H9 (cell line): ENCODE results near the gene IL1RAPL1. TPM values are rescaled to one million over a fixed set of nuclear protein-coding genes. Genes with fewer than 3 reads are reported as not detected.

Experiments used
- DNase-seq: peaks from one replicate; pipeline ENCODE4 v3.0.0-alpha.2; 2017
- H2AFZ ChIP-seq: one replicate; pipeline ENCODE4 v1.6.1; 2013; ENCODE audit warnings: mild to moderate bottlenecking, low read length, control low read depth, moderate library complexity
- H2AK5ac ChIP-seq: 2 replicates; pipeline ENCODE4 v1.6.1; 2013; ENCODE audit warnings: low read length, control low read depth, mixed read lengths; ENCODE audit not compliant: insufficient read length
- H2BK120ac ChIP-seq: one replicate; pipeline ENCODE4 v1.6.1; 2013; ENCODE audit warnings: low read depth, mild to moderate bottlenecking, low read length, control low read depth, inconsistent platforms; ENCODE audit not compliant: poor library complexity, severe bottlenecking
- H2BK12ac ChIP-seq: 2 replicates; pipeline ENCODE4 v1.6.1; 2013; ENCODE audit warnings: low read length, control low read depth, mixed read lengths, low read depth; ENCODE audit not compliant: insufficient read length
- H2BK15ac ChIP-seq: 2 replicates; pipeline ENCODE4 v1.6.1; 2013; ENCODE audit warnings: low read depth, low read length, control low read depth
- H2BK20ac ChIP-seq: one replicate; pipeline ENCODE4 v1.6.1; 2013; ENCODE audit warnings: low read depth, mild to moderate bottlenecking, low read length, control low read depth, inconsistent platforms; ENCODE audit not compliant: poor library complexity, severe bottlenecking
- H2BK5ac ChIP-seq: 2 replicates; pipeline ENCODE4 v1.6.1; 2013; ENCODE audit warnings: low read length, control low read depth, mixed read lengths; ENCODE audit not compliant: insufficient read length
- H3K14ac ChIP-seq: 2 replicates; pipeline ENCODE4 v1.6.1; 2013; ENCODE audit warnings: low read length, control low read depth; ENCODE audit not compliant: insufficient read depth
- H3K18ac ChIP-seq: 2 replicates; pipeline ENCODE4 v1.6.1; 2013; ENCODE audit warnings: low read depth, mild to moderate bottlenecking, mixed read lengths, low read length, control low read depth; ENCODE audit not compliant: insufficient read length
- H3K23ac ChIP-seq: 2 replicates; pipeline ENCODE4 v1.6.1; 2013; ENCODE audit warnings: low read length, control low read depth, mixed read lengths, low read depth; ENCODE audit not compliant: insufficient read length
- H3K23me2 ChIP-seq: 2 replicates; pipeline ENCODE4 v1.6.1; 2013; ENCODE audit warnings: low read depth, mild to moderate bottlenecking, mixed read lengths, low read length, control low read depth; ENCODE audit not compliant: insufficient read length, poor library complexity, severe bottlenecking
- H3K27ac ChIP-seq: 2 replicates; pipeline ENCODE4 v1.5.1; 2013; ENCODE audit warnings: low read length, control low read depth, mixed read lengths, low read depth; ENCODE audit not compliant: insufficient read length
- H3K27me3 ChIP-seq: 2 replicates; pipeline ENCODE4 v1.6.1; 2013; ENCODE audit warnings: low read length, control low read depth, inconsistent platforms; ENCODE audit not compliant: insufficient read depth
- H3K4ac ChIP-seq: 2 replicates; pipeline ENCODE4 v1.6.1; 2013; ENCODE audit warnings: low read depth, mild to moderate bottlenecking, control low read depth, inconsistent platforms, low read length, moderate library complexity
- H3K4me1 ChIP-seq: 2 replicates; pipeline ENCODE4 v1.6.1; 2013; ENCODE audit warnings: low read length, control low read depth, inconsistent platforms; ENCODE audit not compliant: insufficient read depth
- H3K4me2 ChIP-seq: 2 replicates; pipeline ENCODE4 v1.6.1; 2013; ENCODE audit warnings: low read length, control low read depth, mixed read lengths; ENCODE audit not compliant: insufficient read length, insufficient read depth
- H3K56ac ChIP-seq: 2 replicates; pipeline ENCODE4 v1.6.1; 2013; ENCODE audit warnings: low read depth, mild to moderate bottlenecking, mixed read lengths, low read length, control low read depth; ENCODE audit not compliant: insufficient read length
- H3K79me1 ChIP-seq: 2 replicates; pipeline ENCODE4 v1.6.1; 2013; ENCODE audit warnings: low read depth, mild to moderate bottlenecking, moderate library complexity, low read length, control low read depth, inconsistent platforms; ENCODE audit not compliant: insufficient read depth, poor library complexity, severe bottlenecking
- H3K79me2 ChIP-seq: 2 replicates; pipeline ENCODE4 v1.6.1; 2013; ENCODE audit warnings: low read length, control low read depth, inconsistent platforms; ENCODE audit not compliant: insufficient read depth
- H3K9ac ChIP-seq: 2 replicates; pipeline ENCODE4 v1.6.1; 2013; ENCODE audit warnings: low read length, control low read depth, mixed read lengths; ENCODE audit not compliant: insufficient read length; ENCODE audit errors: extremely low read depth
- H3K9me3 ChIP-seq: one replicate; pipeline ENCODE4 v1.6.1; 2013; ENCODE audit warnings: low read depth, low read length, inconsistent platforms; ENCODE audit not compliant: control insufficient read depth
- H3T11ph ChIP-seq: one replicate; pipeline ENCODE4 v1.6.1; 2013; ENCODE audit warnings: mild to moderate bottlenecking, low read length, control low read depth, inconsistent platforms
- H4K20me1 ChIP-seq: one replicate; pipeline ENCODE4 v1.6.1; 2013; ENCODE audit not compliant: control insufficient read depth, insufficient read length, insufficient read depth
- H4K5ac ChIP-seq: 2 replicates; pipeline ENCODE4 v1.6.1; 2013; ENCODE audit warnings: low read depth, mild to moderate bottlenecking, mixed read lengths, low read length, control low read depth; ENCODE audit not compliant: insufficient read length
- H4K8ac ChIP-seq: replicated peaks from 2 replicates; pipeline ENCODE4 v1.6.1; 2013; ENCODE audit warnings: low read length, control low read depth, mixed read lengths, low read depth; ENCODE audit not compliant: insufficient read length
- H4K91ac ChIP-seq: 2 replicates; pipeline ENCODE4 v1.6.1; 2013; ENCODE audit warnings: low read depth, mild to moderate bottlenecking, moderate library complexity, mixed read lengths, low read length, control low read depth; ENCODE audit not compliant: insufficient read length
- H3K27ac Mint-ChIP-seq, 3 experiments: 2 replicates in 2 of 3; 3 replicates in 1 of 3; pipeline ENCODE4 v1.8.0; 2020 to 2021; ENCODE audit warnings: mixed read lengths in 3 of 3, mild to moderate bottlenecking in 1 of 3, moderate library complexity in 1 of 3
- H3K27me3 Mint-ChIP-seq: 2 replicates; pipeline ENCODE4 v1.8.0; 2021; ENCODE audit warnings: low read depth, mild to moderate bottlenecking, moderate library complexity, mixed read lengths
- H3K36me3 Mint-ChIP-seq, 3 experiments: 2 replicates in 2 of 3; 3 replicates in 1 of 3; pipeline ENCODE4 v1.8.0; 2020 to 2021; ENCODE audit warnings: low read depth in 3 of 3, mixed read lengths in 3 of 3; ENCODE audit not compliant: insufficient read depth in 1 of 3
- H3K4me1 Mint-ChIP-seq, 2 experiments: 2 replicates each; pipeline ENCODE4 v1.8.0; 2020; ENCODE audit warnings: mixed read lengths in 2 of 2
- H3K4me3 Mint-ChIP-seq, 2 experiments: 2 replicates in 1 of 2; 3 replicates in 1 of 2; pipeline ENCODE4 v1.8.0; 2020 to 2021; ENCODE audit warnings: mild to moderate bottlenecking in 2 of 2, mixed read lengths in 2 of 2, moderate library complexity in 1 of 2
- H3K9me3 Mint-ChIP-seq, 2 experiments: 2 replicates in 1 of 2; 3 replicates in 1 of 2; pipeline ENCODE4 v1.8.0; 2020; ENCODE audit warnings: mild to moderate bottlenecking in 2 of 2, mixed read lengths in 2 of 2, moderate library complexity in 1 of 2
- CTCF ChIP-seq: fragments of 200-600 bp; sonication (generic); conservative IDR thresholded peaks from 3 replicates; pipeline ENCODE4 v1.8.0; 2021; ENCODE audit warnings: antibody characterized with exemption, mild to moderate bottlenecking
- WGBS: extraction: QIAGEN DNeasy Blood & Tissue Kit; methylation state at CpG from one replicate; pipeline ENCODE4 v1.1.7; 2013; ENCODE audit warnings: missing lambda C conversion rate, low lambda C conversion rate, mixed read lengths; ENCODE audit not compliant: insufficient read length; ENCODE audit errors: extremely low coverage; 5-methylcytosine and 5-hydroxymethylcytosine counted together
- total RNA-seq: library from RNA; stranded (reverse); gene quantifications from 2 replicates; pipeline ENCODE4 v1.2.1, GENCODE V29; 2021

The IL1RAPL1 gene
- total RNA-seq, 1 experiment from 2014 or later, result 0.31 TPM

GRCh38 chrX:29285664-29286063, 698.4 kb downstream of the IL1RAPL1 start:
- no peak for TF ChIP-seq CTCF
- H2BK5ac ChIP-seq, result no peak overlapping the region
- H4K91ac ChIP-seq, result no peak overlapping the region
- no peak overlapping the region for H2BK20ac ChIP-seq
- Mint-ChIP-seq H3K27ac (no peak overlapping the region), H3K4me1 (0 out of 4 replicates have a peak, but pooled peaks cover 0 to 4% of the 10 kb centered on the region in 2 experiments), H3K27me3 (no peaks in the 10 kb centered on the region), H3K9me3 (peaks cover 16 to 53% of the 10 kb centered on the region in 2 experiments; a peak in 4 of 5 replicates), H3K36me3 (peaks cover 0 to 11% (median 2%) of the 10 kb centered on the region in 3 experiments; a peak in 3 of 7 replicates), H3K4me3 (no peak overlapping the region)
- no peaks in the 10 kb centered on the region for H3K9me3 ChIP-seq
- H3K4me1 ChIP-seq, result no peaks in the 10 kb centered on the region
- no peaks in the 10 kb centered on the region for H3K79me1 ChIP-seq
- no peak overlapping the region for H3K9ac ChIP-seq
- H3K27me3 ChIP-seq, result no peaks in the 10 kb centered on the region
- DNase-seq, result no peak
- H4K8ac ChIP-seq, result no peak overlapping the region
- no peak overlapping the region for H3K4me2 ChIP-seq
- H3K18ac ChIP-seq, result no peak overlapping the region
- no peak overlapping the region for H3K27ac ChIP-seq
- H3K23ac ChIP-seq, result no peak overlapping the region
- no peak overlapping the region for H3T11ph ChIP-seq
- no CpG with 5 or more reads among the region's 2 CpGs for WGBS
- H2BK12ac ChIP-seq, result no peak overlapping the region
- no peak overlapping the region for H3K4ac ChIP-seq
- no peak overlapping the region for H2BK120ac ChIP-seq
- no peak overlapping the region for H2AFZ ChIP-seq
- H3K14ac ChIP-seq, result no peak overlapping the region
- no peaks in the 10 kb centered on the region for H4K20me1 ChIP-seq
- no peaks in the 10 kb centered on the region for H3K79me2 ChIP-seq
- no peaks in the 10 kb centered on the region for H3K23me2 ChIP-seq
- no peak overlapping the region for H3K56ac ChIP-seq
- no peak overlapping the region for H2AK5ac ChIP-seq
- H4K5ac ChIP-seq, result no peak overlapping the region
- no peak overlapping the region for H2BK15ac ChIP-seq
